Neural progenitor cell (in vitro differentiated cells): Measurements from ENCODE around the gene BEX3. TPM values are rescaled to one million over a fixed set of nuclear protein-coding genes. Genes with fewer than 3 reads are reported as not detected.
"Not testable (repeated sequence)": the region's sequence is repeated elsewhere in the genome, so short reads cannot be mapped to it uniquely, and the experiment has no call there.

Source experiments
- DNase-seq: peaks from one replicate; pipeline ENCODE4 v3.0.0-alpha.2; 2016; ENCODE audit warnings: low spot score
- H2AFZ ChIP-seq: fragments of 200-600 bp; sonication (generic); replicated peaks from 2 replicates; pipeline ENCODE4 v1.6.1; 2016; ENCODE audit warnings: antibody characterized with exemption
- H3F3A ChIP-seq: fragments of 200-600 bp; sonication (generic); 2 replicates; pipeline ENCODE4 v1.6.1; 2016; ENCODE audit warnings: antibody characterized with exemption, low read depth
- H3K27ac ChIP-seq: fragments of 200-600 bp; sonication (generic); 2 replicates; pipeline ENCODE4 v1.5.1; 2016; ENCODE audit warnings: mild to moderate bottlenecking
- H3K27me3 ChIP-seq: fragments of 200-600 bp; sonication (generic); 2 replicates; pipeline ENCODE4 v1.6.1; 2016; ENCODE audit warnings: mild to moderate bottlenecking, moderate library complexity
- H3K36me3 ChIP-seq: fragments of 200-600 bp; sonication (generic); 2 replicates; pipeline ENCODE4 v1.5.1; 2016
- H3K4me1 ChIP-seq: fragments of 200-600 bp; sonication (generic); 2 replicates; pipeline ENCODE4 v1.6.1; 2016; ENCODE audit warnings: mixed run types
- H3K4me2 ChIP-seq: fragments of 200-600 bp; sonication (generic); 2 replicates; pipeline ENCODE4 v1.6.1; 2016
- H3K4me3 ChIP-seq: fragments of 200-600 bp; sonication (generic); 2 replicates; pipeline ENCODE4 v1.5.1; 2016
- H3K79me2 ChIP-seq: fragments of 200-600 bp; sonication (generic); 2 replicates; pipeline ENCODE4 v1.6.1; 2016; ENCODE audit warnings: low read depth
- H3K9ac ChIP-seq: fragments of 200-600 bp; sonication (generic); 2 replicates; pipeline ENCODE4 v1.6.1; 2016
- H3K9me3 ChIP-seq: fragments of 200-600 bp; sonication (generic); 2 replicates; pipeline ENCODE4 v1.5.1; 2016; ENCODE audit warnings: low read depth
- H4K20me1 ChIP-seq: fragments of 200-600 bp; sonication (generic); 2 replicates; pipeline ENCODE4 v1.6.1; 2016; ENCODE audit warnings: low read depth
- H3K27ac Mint-ChIP-seq: 3 replicates; pipeline ENCODE4 v1.8.0; 2021; ENCODE audit warnings: mixed read lengths
- H3K27me3 Mint-ChIP-seq: 2 replicates; pipeline ENCODE4 v1.8.0; 2022; ENCODE audit warnings: low read depth, mild to moderate bottlenecking, inconsistent platforms, moderate library complexity, mixed read lengths; ENCODE audit not compliant: insufficient read depth
- H3K36me3 Mint-ChIP-seq: 3 replicates; pipeline ENCODE4 v1.8.0; 2021; ENCODE audit warnings: mixed read lengths
- H3K4me1 Mint-ChIP-seq: 3 replicates; pipeline ENCODE4 v1.8.0; 2021; ENCODE audit warnings: mixed read lengths
- H3K4me3 Mint-ChIP-seq: 3 replicates; pipeline ENCODE4 v1.8.0; 2021; ENCODE audit warnings: mild to moderate bottlenecking, moderate library complexity, mixed read lengths
- H3K9me3 Mint-ChIP-seq: 3 replicates; pipeline ENCODE4 v1.8.0; 2020; ENCODE audit warnings: mixed read lengths
- CTCF ChIP-seq: fragments of 200-600 bp; sonication (generic); IDR thresholded peaks from 2 replicates; pipeline ENCODE4 v1.5.1; 2017; ENCODE audit warnings: antibody characterized with exemption, mild to moderate bottlenecking
- EZH2 ChIP-seq: fragments of 200-600 bp; sonication (generic); IDR thresholded peaks from 2 replicates; pipeline ENCODE4 v1.6.1; 2017; ENCODE audit warnings: antibody characterized with exemption, mild to moderate bottlenecking, moderate library complexity
- EZH2phosphoT487 ChIP-seq: fragments of 200-600 bp; sonication (generic); IDR thresholded peaks from 2 replicates; pipeline ENCODE4 v1.6.1; 2017; ENCODE audit warnings: antibody characterized with exemption
- total RNA-seq: library from RNA; depleted of rRNA; stranded (reverse); fragments of >200 nt; gene quantifications from 2 replicates; pipeline ENCODE4 v1.2.3, GENCODE V29; 2015; ENCODE audit warnings: low replicate concordance

Gene BEX3
- total RNA-seq, 1 donor from 2014 or later: 392 TPM

GRCh38 chrX:103406256-103406655 lies 29.9 kb downstream of the BEX3 start:
- no peaks in the 10 kb centered on the region for H3K4me1 ChIP-seq
- TF ChIP-seq EZH2 (no peak), CTCF (no peak), EZH2phosphoT487 (no peak)

GRCh38 chrX:103407776-103408175 lies 31.4 kb downstream of the BEX3 start:
- no peaks in the 10 kb centered on the region for H3K9me3 ChIP-seq
- no peak overlapping the region for H3K4me2 ChIP-seq
- TF ChIP-seq EZH2 (no peak), CTCF (no peak), EZH2phosphoT487 (no peak)
- Mint-ChIP-seq H3K4me1 (peaks cover 28% of the 10 kb centered on the region), H3K36me3 (peaks cover 16% of the 10 kb centered on the region), H3K4me3 (no peak overlapping the region), H3K9me3 (peaks cover 4% of the 10 kb centered on the region), H3K27ac (no peak overlapping the region), H3K27me3 (peaks cover 2% of the 10 kb centered on the region)
- no peak overlapping the region for H3K9ac ChIP-seq
- no peak for DNase-seq
- H3K79me2 ChIP-seq: peaks cover 9% of the 10 kb centered on the region
- no peaks in the 10 kb centered on the region for H3K4me1 ChIP-seq
- H3K27me3 ChIP-seq: peaks cover 3% of the 10 kb centered on the region
- H3K36me3 ChIP-seq: peaks cover 4% of the 10 kb centered on the region
- no peak overlapping the region for H2AFZ ChIP-seq
- no peaks in the 10 kb centered on the region for H4K20me1 ChIP-seq
- H3K4me3 ChIP-seq: no peak overlapping the region
- H3F3A ChIP-seq: no peaks in the 10 kb centered on the region
- H3K27ac ChIP-seq: no peak overlapping the region

More at GRCh38 chrX:103406256-103406655, 29.9 kb downstream of the BEX3 start:
- H3K36me3 ChIP-seq: peaks cover 2% of the 10 kb centered on the region
- no peak overlapping the region for H3K4me3 ChIP-seq
- H3K4me2 ChIP-seq: no peak overlapping the region
- H3F3A ChIP-seq: no peaks in the 10 kb centered on the region
- no peak overlapping the region for H3K9ac ChIP-seq
- Mint-ChIP-seq H3K27ac (no peak overlapping the region), H3K4me3 (peak overlapping the region; percentile 97), H3K4me1 (peaks cover 28% of the 10 kb centered on the region), H3K9me3 (peaks cover 4% of the 10 kb centered on the region), H3K27me3 (peaks cover 2% of the 10 kb centered on the region), H3K36me3 (peaks cover 10% of the 10 kb centered on the region)
- H3K27me3 ChIP-seq: peaks cover 7% of the 10 kb centered on the region
- no peak overlapping the region for H2AFZ ChIP-seq
- H3K79me2 ChIP-seq: peaks cover 9% of the 10 kb centered on the region
- H3K9me3 ChIP-seq: no peaks in the 10 kb centered on the region
- DNase-seq: no peak
- H4K20me1 ChIP-seq: no peaks in the 10 kb centered on the region
- no peak overlapping the region for H3K27ac ChIP-seq

- H3K27ac ChIP-seq, H3K4me1 Mint-ChIP-seq, H3K4me3 Mint-ChIP-seq, H3K4me2 ChIP-seq, H3K27ac Mint-ChIP-seq, H3K4me1 ChIP-seq, H3K9me3 ChIP-seq, H3K9ac ChIP-seq, H3K27me3 ChIP-seq, H3K79me2 ChIP-seq, H3K27me3 Mint-ChIP-seq, H3K9me3 Mint-ChIP-seq, H3F3A ChIP-seq, H2AFZ ChIP-seq, H4K20me1 ChIP-seq, DNase-seq, H3K4me3 ChIP-seq, H3K36me3 ChIP-seq: not testable (repeated sequence)
- peaks cover 21% of the 10 kb centered on the region for H3K36me3 Mint-ChIP-seq
Measured at GRCh38 chrX:103411721-103412120, 35.4 kb downstream of the BEX3 start.

GRCh38 chrX:103413705-103414387 lies 37.5 kb downstream of the BEX3 start:
- no peaks in the 10 kb centered on the region for H3K27me3 ChIP-seq
- H3K9me3 Mint-ChIP-seq: no peaks in the 10 kb centered on the region
- H3K9ac ChIP-seq: no peak overlapping the region
- no peaks in the 10 kb centered on the region for H3F3A ChIP-seq
- H3K27ac Mint-ChIP-seq: no peak overlapping the region
- no peak overlapping the region for H3K4me3 Mint-ChIP-seq
- peaks cover 28% of the 10 kb centered on the region for H3K36me3 Mint-ChIP-seq
- H3K36me3 ChIP-seq: peaks cover 4% of the 10 kb centered on the region
- H3K27ac ChIP-seq: no peak overlapping the region
- no peaks in the 10 kb centered on the region for H3K27me3 Mint-ChIP-seq
- H3K9me3 ChIP-seq: no peaks in the 10 kb centered on the region
- H3K79me2 ChIP-seq: no peaks in the 10 kb centered on the region
- TF ChIP-seq EZH2phosphoT487: no peak
- no peak for TF ChIP-seq EZH2
- no peak for TF ChIP-seq CTCF
- H3K4me2 ChIP-seq: no peak overlapping the region
- no peak overlapping the region for H3K4me3 ChIP-seq
- no peak overlapping the region for H2AFZ ChIP-seq
- H4K20me1 ChIP-seq: no peaks in the 10 kb centered on the region
- no peaks in the 10 kb centered on the region for H3K4me1 ChIP-seq
- no peak for DNase-seq
- H3K4me1 Mint-ChIP-seq: peaks cover 8% of the 10 kb centered on the region
